NCI-H446 (cell line): ENCODE results near the gene RNF141.

Experiments used
- DNase-seq, 2 experiments: peaks; one replicate each; lab custom pipeline; 2025; lab: John Stamatoyannopoulos, UW

The RNF141 gene

GRCh38 chr11:10480760-10481159, 60.2 kb downstream of the RNF141 start:
- DNase-seq, result peak; percentile 30 to 67

- peak; percentile 51 to 88 for DNase-seq
These were observed 61.0 kb downstream of the RNF141 start for GRCh38 chr11:10480026-10480425.

DNA sequence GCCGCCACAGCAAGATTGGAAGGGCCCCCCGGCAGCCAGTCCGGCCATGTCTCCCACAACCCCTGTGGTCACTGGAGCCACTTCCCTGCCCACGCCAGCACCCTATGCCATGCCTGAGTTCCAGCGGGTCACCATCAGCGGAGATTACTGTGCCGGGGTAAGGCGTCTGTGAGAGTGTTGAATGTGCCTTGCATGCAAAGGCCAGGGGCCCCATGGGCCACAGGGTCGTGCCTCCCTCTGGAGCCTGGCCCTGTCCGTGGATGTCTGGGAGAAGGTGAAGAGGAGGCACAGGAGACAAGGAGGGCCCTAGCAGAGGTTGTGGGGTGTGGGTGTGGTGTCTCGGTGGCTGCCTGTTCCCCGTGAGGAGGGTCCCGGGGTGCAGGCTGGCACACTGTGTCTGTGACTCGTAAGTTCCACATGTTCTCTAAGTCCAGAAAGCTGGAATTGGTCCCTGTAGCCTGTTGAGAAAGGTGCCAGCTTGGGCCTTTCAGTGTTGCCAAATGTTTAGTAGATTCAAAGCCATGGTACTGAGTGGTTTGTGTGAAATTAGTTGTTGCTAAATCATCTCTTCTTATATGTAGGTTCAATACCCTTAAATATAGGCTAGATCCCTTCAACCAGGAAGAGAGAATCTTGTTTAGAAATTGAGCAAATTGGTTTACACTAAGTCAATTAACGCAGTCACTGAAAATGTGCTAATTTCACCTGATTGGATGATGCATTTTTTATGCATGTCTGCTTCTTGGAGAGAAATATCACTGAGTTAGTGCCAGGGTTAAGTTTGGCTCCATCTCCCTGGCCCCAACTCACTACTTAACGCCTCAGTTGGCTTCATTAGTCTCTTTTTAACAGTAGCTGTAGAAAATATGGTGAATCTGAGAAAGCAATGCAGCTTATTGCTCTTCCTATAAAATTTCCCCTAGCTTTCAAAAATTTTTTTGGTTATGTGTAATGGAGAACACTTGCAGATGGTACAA, 62.1 kb downstream of the RNF141 start:
- DNase-seq, result peak; percentile 75 to 87

DNA sequence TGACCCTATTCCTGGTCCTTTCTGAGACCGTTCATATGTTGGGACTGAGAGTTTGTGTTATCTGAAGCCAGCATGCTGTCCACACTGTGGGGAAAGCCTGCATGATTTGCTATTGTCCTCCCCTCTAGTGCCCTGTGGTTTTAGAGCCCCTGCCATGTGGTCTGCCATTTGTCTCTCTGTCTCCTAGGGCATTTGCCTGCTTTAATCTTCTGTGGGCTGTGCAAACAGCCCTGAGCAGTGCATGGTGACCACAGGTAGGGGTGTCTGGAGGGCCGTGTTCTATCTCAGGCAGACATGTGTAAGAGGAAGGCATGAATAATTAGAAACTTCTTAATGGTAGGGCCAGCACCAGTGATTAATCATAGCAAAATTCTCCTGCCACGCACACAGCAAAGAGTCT, 62.9 kb downstream of the RNF141 start:
- DNase-seq, result no peak

DNA sequence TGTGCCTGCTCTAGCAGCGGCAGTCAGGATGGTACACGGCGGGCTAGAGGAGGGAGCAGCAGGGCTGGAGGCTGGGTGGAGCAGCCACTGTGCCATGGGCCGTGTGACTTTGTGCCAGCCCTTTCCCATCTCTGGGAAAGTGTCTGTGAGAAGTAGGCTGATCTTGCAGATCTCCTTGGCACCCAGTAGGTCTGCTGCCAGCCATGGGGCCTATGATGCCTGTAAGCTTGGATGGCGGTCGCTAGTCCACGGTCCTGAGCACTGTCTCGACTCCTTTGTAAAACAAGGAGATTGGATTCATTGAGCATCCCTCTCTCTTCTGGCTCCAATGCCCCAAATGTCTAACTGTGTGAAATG, 63.3 kb downstream of the RNF141 start:
- no peak for DNase-seq

DNA sequence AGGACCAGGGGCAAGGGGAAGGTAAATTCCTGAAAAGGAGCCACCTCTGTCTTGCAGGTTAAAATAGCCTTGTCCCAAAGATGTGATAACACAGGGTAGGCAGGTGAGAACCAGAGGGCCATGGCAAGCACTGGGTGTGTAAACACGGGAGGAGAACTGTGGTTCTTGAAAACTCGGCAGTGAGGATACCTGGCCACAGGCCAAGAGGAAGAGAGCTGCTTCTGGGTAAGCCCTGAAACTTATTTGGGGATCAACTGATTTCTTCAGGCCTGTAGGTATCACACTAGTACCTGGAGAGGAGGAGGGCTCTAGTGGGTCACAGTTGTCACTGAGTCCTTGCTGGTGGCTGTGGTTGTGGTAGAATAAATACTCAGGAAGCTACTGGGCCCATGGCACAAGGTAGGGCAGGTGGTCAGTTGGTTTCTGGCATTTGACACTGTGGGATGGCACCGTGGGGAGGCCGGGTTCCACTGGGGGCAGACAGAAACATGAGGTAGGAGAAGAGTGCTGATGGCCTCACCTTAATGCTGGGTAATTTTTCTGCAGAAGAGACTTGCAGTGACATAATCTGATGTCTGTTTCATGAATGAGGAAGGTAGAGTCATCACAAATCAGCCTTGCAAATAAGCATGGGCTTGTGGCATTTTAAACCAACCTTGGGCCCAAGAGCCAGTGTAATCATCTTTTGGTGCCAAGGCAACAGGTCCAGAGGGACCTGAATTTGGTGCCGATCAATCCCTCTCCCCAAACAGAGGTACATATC, 63.9 kb downstream of the RNF141 start:
- no peak for DNase-seq

DNA sequence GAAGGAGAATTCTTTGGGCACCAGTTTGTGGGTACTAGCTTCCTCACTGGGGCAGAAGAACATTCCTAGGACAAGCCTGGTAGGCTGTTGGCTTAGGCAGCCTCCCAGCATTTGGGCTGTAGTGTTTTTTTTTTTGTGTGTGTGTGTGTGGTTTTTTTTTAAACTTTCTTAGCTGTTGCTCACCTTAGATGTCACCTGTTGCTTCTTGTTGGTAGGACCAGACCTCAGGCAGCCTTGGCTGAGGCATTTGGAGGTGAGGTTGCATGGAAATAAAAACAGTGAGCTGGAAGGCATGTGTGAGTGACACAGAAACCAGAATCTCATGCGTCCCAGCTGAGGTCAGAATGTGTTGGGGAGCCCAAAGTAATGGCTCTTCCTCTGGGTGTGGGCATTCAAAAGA, 64.6 kb downstream of the RNF141 start:
- DNase-seq, result no peak

- no peak for DNase-seq
These were observed 66.4 kb downstream of the RNF141 start for GRCh38 chr11:10474551-10474950.

DNA sequence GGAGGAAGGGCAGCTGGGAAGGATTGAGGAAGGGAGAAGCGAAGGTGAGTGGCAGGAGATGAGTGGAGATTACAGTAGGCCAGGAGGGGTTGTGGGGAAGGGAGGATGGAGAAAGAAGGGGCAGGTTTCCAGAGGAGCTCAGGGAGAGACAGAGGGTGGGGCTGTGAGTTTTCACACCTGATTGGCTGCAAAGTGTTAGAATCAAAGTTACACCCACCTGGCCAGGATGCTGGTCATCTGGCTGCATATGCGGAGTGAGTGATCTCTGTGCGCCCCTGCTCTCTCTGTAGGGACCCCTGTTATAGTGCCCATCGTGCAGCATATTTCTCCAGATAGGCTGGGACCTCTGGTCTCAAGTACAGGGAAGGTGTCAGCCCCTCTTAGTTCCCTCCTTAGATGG, 67.6 kb downstream of the RNF141 start:
- no peak for DNase-seq

- DNase-seq, result no peak
These were observed 78.2 kb downstream of the RNF141 start for GRCh38 chr11:10462746-10463300.
